Smooth muscle cell (in vitro differentiated cells): ENCODE data around the gene COX7A2L. TPM values are rescaled to one million over a fixed set of nuclear protein-coding genes. Genes with fewer than 3 reads are reported as not detected.

Experiments used
- DNase-seq: peaks from one replicate; lab custom pipeline; 2025; ENCODE audit not compliant: unreplicated experiment; lab: John Stamatoyannopoulos, UW
- H2AFZ ChIP-seq: fragments of 200-600 bp; sonication (generic); 2 replicates; pipeline ENCODE4 v1.6.0; 2016; ENCODE audit warnings: antibody characterized with exemption, low read depth, mild to moderate bottlenecking
- H3F3A ChIP-seq: fragments of 200-600 bp; sonication (generic); 2 replicates; pipeline ENCODE4 v1.6.0; 2017; ENCODE audit warnings: antibody characterized with exemption, low read depth
- H3K27ac ChIP-seq: fragments of 200-600 bp; sonication (generic); 2 replicates; pipeline ENCODE4 v1.5.1; 2016; ENCODE audit warnings: low read depth, mild to moderate bottlenecking
- H3K27me3 ChIP-seq: fragments of 200-600 bp; sonication (generic); 2 replicates; pipeline ENCODE4 v1.6.1; 2016; ENCODE audit warnings: low read depth, mild to moderate bottlenecking
- H3K36me3 ChIP-seq: fragments of 200-600 bp; sonication (generic); 2 replicates; pipeline ENCODE4 v1.5.1; 2016; ENCODE audit warnings: low read depth
- H3K4me1 ChIP-seq: fragments of 200-600 bp; sonication (generic); 2 replicates; pipeline ENCODE4 v1.5.1; 2016; ENCODE audit warnings: low read depth
- H3K4me2 ChIP-seq: fragments of 200-600 bp; sonication (generic); 2 replicates; pipeline ENCODE4 v1.6.0; 2016; ENCODE audit warnings: mild to moderate bottlenecking
- H3K4me3 ChIP-seq: fragments of 200-600 bp; sonication (generic); 2 replicates; pipeline ENCODE4 v1.5.1; 2016; ENCODE audit warnings: mild to moderate bottlenecking
- H3K79me2 ChIP-seq: fragments of 200-600 bp; sonication (generic); 2 replicates; pipeline ENCODE4 v1.6.0; 2016; ENCODE audit warnings: low read depth, mild to moderate bottlenecking
- H3K9ac ChIP-seq: fragments of 200-600 bp; sonication (generic); 2 replicates; pipeline ENCODE4 v1.6.0; 2016; ENCODE audit warnings: low read depth
- H3K9me3 ChIP-seq: fragments of 200-600 bp; sonication (generic); replicated peaks from 2 replicates; pipeline ENCODE4 v1.5.1; 2016; ENCODE audit warnings: low read depth
- H4K20me1 ChIP-seq: fragments of 200-600 bp; sonication (generic); 2 replicates; pipeline ENCODE4 v1.6.0; 2016; ENCODE audit warnings: low read depth
- WGBS: methylation state at CpG from one replicate; pipeline ENCODE4 v1.1.7; 2016; ENCODE audit warnings: low lambda C conversion rate; 5-methylcytosine and 5-hydroxymethylcytosine counted together
- polyA plus RNA-seq: library from polyadenylated mRNA; unstranded; fragments of >200 nt; fragmentation: Nextera tagmentation; extraction: Ambion mirVana; gene quantifications from 2 replicates; pipeline ENCODE4 v1.2.1, GENCODE V29; 2016
- total RNA-seq: library from RNA; depleted of rRNA; stranded (reverse); fragments of >200 nt; gene quantifications from 2 replicates; pipeline ENCODE4 v1.2.3, GENCODE V29; 2014
- TF ChIP-seq, protein P1 (sequence below): fragments of 200-600 bp; sonication (generic); IDR thresholded peaks from 2 replicates; pipeline ENCODE4 v1.5.1; 2017; ENCODE audit warnings: borderline replicate concordance, mild to moderate bottlenecking, antibody characterized with exemption; ENCODE audit not compliant: insufficient read depth, poor library complexity, severe bottlenecking

The COX7A2L gene
- total and polyA plus RNA-seq, 2 experiments from 2014 or later: 93.3 to 145 TPM

DNA sequence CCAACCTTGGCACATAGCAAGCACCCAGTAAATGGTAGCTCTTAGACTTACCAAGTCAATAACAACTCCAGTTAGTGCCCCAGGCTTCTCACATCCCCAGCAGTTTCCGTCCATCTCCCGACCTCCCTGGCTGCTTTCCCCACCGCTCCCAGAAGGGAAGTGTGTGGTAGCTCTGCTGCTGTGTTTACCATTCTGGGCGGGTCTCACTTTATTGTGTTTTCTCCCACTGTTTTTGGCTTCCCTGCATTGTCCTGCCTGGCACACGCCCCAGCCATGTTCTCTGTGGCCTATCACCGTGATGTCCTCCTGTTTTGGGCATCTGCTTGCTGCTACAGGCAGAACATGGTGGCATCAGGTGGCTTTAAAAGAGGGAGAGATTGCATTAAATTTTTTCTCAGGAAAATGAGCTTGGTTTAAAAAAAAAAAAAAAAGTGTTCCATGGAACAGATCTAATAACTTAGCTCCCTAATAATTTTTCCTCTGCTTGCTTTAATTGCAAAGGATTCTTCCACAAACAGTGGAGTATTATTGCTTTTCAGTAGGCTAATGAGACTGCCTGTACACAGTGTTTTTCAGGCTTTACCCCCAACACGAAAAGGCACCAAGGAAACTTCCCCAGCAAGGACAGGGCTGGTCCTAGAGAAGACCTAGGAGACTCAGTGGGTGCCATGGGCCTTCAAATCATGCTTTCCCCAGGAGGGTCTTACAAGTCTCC lies 8.0 kb upstream of the COX7A2L start:
- Histone ChIP-seq H4K20me1 (no peaks in the 10 kb centered on the region), H3K9me3 (no peaks in the 10 kb centered on the region), H3K4me1 (no peaks in the 10 kb centered on the region), H3K36me3 (no peaks in the 10 kb centered on the region), H3K79me2 (no peaks in the 10 kb centered on the region), H3K4me3 (no peak overlapping the region), H3K27me3 (no peaks in the 10 kb centered on the region), H3K27ac (no peak overlapping the region), H3F3A (no peaks in the 10 kb centered on the region), H3K9ac (no peak overlapping the region), H2AFZ (no peak overlapping the region), H3K4me2 (no peak overlapping the region)
- no peak for DNase-seq
- whole genome bisulfite sequencing: 68% methylated on average over 7 of the region's 7 CpGs
- TF ChIP-seq, protein P1, sequence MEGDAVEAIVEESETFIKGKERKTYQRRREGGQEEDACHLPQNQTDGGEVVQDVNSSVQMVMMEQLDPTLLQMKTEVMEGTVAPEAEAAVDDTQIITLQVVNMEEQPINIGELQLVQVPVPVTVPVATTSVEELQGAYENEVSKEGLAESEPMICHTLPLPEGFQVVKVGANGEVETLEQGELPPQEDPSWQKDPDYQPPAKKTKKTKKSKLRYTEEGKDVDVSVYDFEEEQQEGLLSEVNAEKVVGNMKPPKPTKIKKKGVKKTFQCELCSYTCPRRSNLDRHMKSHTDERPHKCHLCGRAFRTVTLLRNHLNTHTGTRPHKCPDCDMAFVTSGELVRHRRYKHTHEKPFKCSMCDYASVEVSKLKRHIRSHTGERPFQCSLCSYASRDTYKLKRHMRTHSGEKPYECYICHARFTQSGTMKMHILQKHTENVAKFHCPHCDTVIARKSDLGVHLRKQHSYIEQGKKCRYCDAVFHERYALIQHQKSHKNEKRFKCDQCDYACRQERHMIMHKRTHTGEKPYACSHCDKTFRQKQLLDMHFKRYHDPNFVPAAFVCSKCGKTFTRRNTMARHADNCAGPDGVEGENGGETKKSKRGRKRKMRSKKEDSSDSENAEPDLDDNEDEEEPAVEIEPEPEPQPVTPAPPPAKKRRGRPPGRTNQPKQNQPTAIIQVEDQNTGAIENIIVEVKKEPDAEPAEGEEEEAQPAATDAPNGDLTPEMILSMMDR: no peak

DNA sequence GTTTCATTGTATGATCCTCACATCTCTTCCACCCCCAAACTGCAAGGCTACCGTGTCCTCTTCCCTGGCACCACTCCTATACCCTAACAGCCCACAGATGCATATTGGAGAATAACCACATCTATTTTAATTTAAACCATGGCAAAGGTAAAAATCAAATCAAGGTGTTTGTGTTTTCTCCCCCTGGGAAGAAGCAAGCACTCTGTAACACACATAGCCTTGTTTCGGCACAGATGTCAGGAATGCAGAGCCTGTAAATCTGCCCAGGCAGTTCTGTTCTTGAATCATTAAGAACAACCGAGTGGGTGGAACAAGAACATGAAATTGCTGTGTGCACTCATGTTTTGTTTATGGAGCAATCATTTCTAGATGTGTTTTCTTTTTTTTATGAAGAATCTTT lies 6.8 kb upstream of the COX7A2L start:
- Histone ChIP-seq H2AFZ (peak overlapping the region; percentile 16), H3F3A (no peaks in the 10 kb centered on the region), H3K4me1 (no peaks in the 10 kb centered on the region), H3K79me2 (no peaks in the 10 kb centered on the region), H3K9me3 (no peaks in the 10 kb centered on the region), H3K4me3 (no peak overlapping the region), H4K20me1 (no peaks in the 10 kb centered on the region), H3K27ac (no peak overlapping the region), H3K9ac (no peak overlapping the region), H3K27me3 (no peaks in the 10 kb centered on the region), H3K4me2 (peak overlapping the region; percentile 31), H3K36me3 (no peaks in the 10 kb centered on the region)
- 31% methylated on average over 3 of the region's 3 CpGs for WGBS
- TF ChIP-seq, protein P1: no peak
- DNase-seq: no peak

DNA sequence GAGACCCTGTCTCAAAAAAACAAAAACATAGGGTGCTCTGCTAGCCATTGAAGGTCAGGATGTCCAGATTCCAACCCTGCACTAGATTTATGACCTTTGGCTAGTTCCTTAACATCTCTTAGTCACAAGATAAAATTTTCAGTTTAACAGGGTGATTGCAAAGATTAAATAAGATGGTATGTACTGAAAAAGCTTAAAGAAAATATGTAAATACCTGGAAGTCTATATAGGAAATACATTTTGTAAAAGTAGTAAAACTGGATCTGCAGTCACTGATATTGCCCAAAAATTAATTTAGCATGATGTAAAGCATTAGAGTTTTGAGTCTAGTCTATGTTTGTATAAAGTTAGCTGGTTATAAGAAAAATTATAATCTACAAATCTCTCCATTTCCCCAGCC lies 5.4 kb upstream of the COX7A2L start:
- TF ChIP-seq, protein P1: no peak
- no peaks in the 10 kb centered on the region for H4K20me1 ChIP-seq
- H3K9me3 ChIP-seq: no peaks in the 10 kb centered on the region
- H3K9ac ChIP-seq: no peak overlapping the region
- no peaks in the 10 kb centered on the region for H3K27me3 ChIP-seq
- peaks cover 4% of the 10 kb centered on the region for H3K4me1 ChIP-seq
- H3K4me3 ChIP-seq: no peak overlapping the region
- no peak overlapping the region for H2AFZ ChIP-seq
- H3K27ac ChIP-seq: no peak overlapping the region
- H3F3A ChIP-seq: no peaks in the 10 kb centered on the region
- no peak overlapping the region for H3K4me2 ChIP-seq
- no peaks in the 10 kb centered on the region for H3K36me3 ChIP-seq
- DNase-seq: no peak
- no peaks in the 10 kb centered on the region for H3K79me2 ChIP-seq

- H3K4me3 ChIP-seq: no peak overlapping the region
- H3K4me1 ChIP-seq: peaks cover 11% of the 10 kb centered on the region
- 93% methylated on average over 3 of the region's 3 CpGs for WGBS
- TF ChIP-seq, protein P1: no peak
- no peaks in the 10 kb centered on the region for H3K36me3 ChIP-seq
- no peaks in the 10 kb centered on the region for H3F3A ChIP-seq
- peaks cover 13% of the 10 kb centered on the region for H3K79me2 ChIP-seq
- H3K9me3 ChIP-seq: no peaks in the 10 kb centered on the region
- H3K27me3 ChIP-seq: no peaks in the 10 kb centered on the region
- peaks cover 5% of the 10 kb centered on the region for H4K20me1 ChIP-seq
- no peak overlapping the region for H2AFZ ChIP-seq
- no peak for DNase-seq
- H3K27ac ChIP-seq: no peak overlapping the region
- H3K9ac ChIP-seq: no peak overlapping the region
- H3K4me2 ChIP-seq: no peak overlapping the region
These were observed 3.6 kb upstream of the COX7A2L start for GRCh38 chr2:42364658-42365057.
